ENCODE data around the gene DDAH1. TPM values are rescaled to one million over a fixed set of nuclear protein-coding genes. Genes with fewer than 3 reads are reported as not detected.

Gene DDAH1
- total RNA-seq, 1 experiment from 2014 or later: 36.3 TPM

- Mint-ChIP-seq H3K27ac (no peak overlapping the region), H3K4me1 (peaks cover 33 to 34% of the 10 kb centered on the region in 2 experiments), H3K9me3 (no peaks in the 10 kb centered on the region), H3K36me3 (ENCODE audit: insufficient read depth in 1 of 3, low read depth in 3 of 3) (no peaks in the 10 kb centered on the region), H3K4me3 (peak overlapping the region; percentile 56 to 76), H3K27me3 (ENCODE audit: low read depth) (peaks cover 33% of the 10 kb centered on the region)
- Histone ChIP-seq H3K79me2 (ENCODE audit: insufficient read depth, low read length) (no peaks in the 10 kb centered on the region; the same call in 1 of the 2 replicates), H3K23me2 (ENCODE audit: insufficient read length, low read depth, low read length, poor library complexity, severe bottlenecking) (peaks cover 5% of the 10 kb centered on the region), H3K27me3 (ENCODE audit: insufficient read depth, low read length) (peaks cover 7% of the 10 kb centered on the region; the same call in 1 of the 2 replicates), H3K4me1 (ENCODE audit: insufficient read depth, low read length) (no peaks in the 10 kb centered on the region; the same call in 1 of the 2 replicates), H2BK12ac (ENCODE audit: insufficient read length, low read depth, low read length) (no peak overlapping the region), H2BK5ac (ENCODE audit: insufficient read length, low read length) (no peak overlapping the region), H3K27ac (ENCODE audit: insufficient read length, low read depth, low read length) (no peak overlapping the region), H3K23ac (ENCODE audit: insufficient read length, low read depth, low read length) (no peak overlapping the region), H2AK5ac (ENCODE audit: insufficient read length, low read length) (no peak overlapping the region), H4K91ac (ENCODE audit: insufficient read length, low read depth, low read length) (no peak overlapping the region), H2BK120ac (ENCODE audit: low read depth, low read length, poor library complexity, severe bottlenecking) (no peak overlapping the region), H3K4me2 (ENCODE audit: insufficient read depth, insufficient read length, low read length) (peak overlapping the region; percentile 9), H4K20me1 (ENCODE audit: control insufficient read depth, insufficient read depth, insufficient read length) (no peaks in the 10 kb centered on the region), H3K4ac (ENCODE audit: low read depth, low read length) (no peak overlapping the region), H2BK15ac (ENCODE audit: low read depth, low read length) (no peak overlapping the region), H3K79me1 (ENCODE audit: insufficient read depth, low read depth, low read length, poor library complexity, severe bottlenecking) (no peaks in the 10 kb centered on the region), H4K8ac (replicated peaks; ENCODE audit: insufficient read length, low read depth, low read length) (no peak overlapping the region), H3K18ac (ENCODE audit: insufficient read length, low read depth, low read length) (no peak overlapping the region), H2AFZ (ENCODE audit: low read length) (no peak overlapping the region), H2BK20ac (ENCODE audit: low read depth, low read length, poor library complexity, severe bottlenecking) (no peak overlapping the region), H3T11ph (ENCODE audit: low read length) (no peak overlapping the region), H3K9ac (ENCODE audit: extremely low read depth, insufficient read length, low read length) (no peak overlapping the region), H3K9me3 (ENCODE audit: control insufficient read depth, low read depth, low read length) (no peaks in the 10 kb centered on the region), H4K5ac (ENCODE audit: insufficient read length, low read depth, low read length) (no peak overlapping the region), H3K14ac (ENCODE audit: insufficient read depth, low read length) (no peak overlapping the region), H3K56ac (ENCODE audit: insufficient read length, low read depth, low read length) (no peak overlapping the region)
- DNase-seq: no peak
- no peak for TF ChIP-seq CTCF (conservative IDR thresholded peaks at IDR 0.05)
- no CpG with 5 or more reads among the region's 1 CpG for WGBS (ENCODE audit: extremely low coverage, insufficient read length, low lambda C conversion rate)
These were observed 801 bp upstream of the DDAH1 start for GRCh38 chr1:85465786-85466134.

Data from H9 (cell line).